ENCODE results near the gene KRT15. TPM values are rescaled to one million over a fixed set of nuclear protein-coding genes. Genes with fewer than 3 reads are reported as not detected.

KRT15 gene
- polyA plus RNA-seq, 3 donors = 0.03 TPM; not detected in 2

DNA sequence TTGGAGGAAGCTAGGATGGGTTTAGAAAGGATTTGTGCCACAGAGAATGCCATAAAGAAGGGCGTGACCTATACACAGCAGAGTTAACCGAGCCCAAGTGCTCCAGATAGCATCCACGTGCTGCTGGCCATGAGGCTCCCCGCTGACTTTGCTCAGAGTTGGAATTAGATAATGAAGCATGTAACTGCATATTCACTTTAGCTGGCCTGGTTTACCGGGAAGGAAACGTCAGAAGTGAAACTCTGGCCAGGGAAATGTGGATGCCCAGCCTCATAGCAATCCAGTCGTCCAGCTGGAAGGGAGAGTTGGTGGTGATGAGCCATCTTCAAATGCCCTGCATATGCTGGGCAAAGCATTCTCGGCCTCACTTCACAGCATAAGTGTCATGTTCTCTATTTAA is 43.8 kb downstream of the KRT15 start:
- H2AFZ ChIP-seq (ENCODE audit: insufficient read depth, low read depth, low read length, poor library complexity, severe bottlenecking) = no peak overlapping the region
- intact Hi-C loops (cut with micrococcal nuclease) = no loop called here
- peaks cover 3 to 4% of the 10 kb centered on the region in 2 donors for H3K4me1 ChIP-seq (ENCODE audit: control insufficient read depth in 1 of 2, insufficient read depth in 2 of 2, low read length in 2 of 2)
- TF ChIP-seq, protein P1, sequence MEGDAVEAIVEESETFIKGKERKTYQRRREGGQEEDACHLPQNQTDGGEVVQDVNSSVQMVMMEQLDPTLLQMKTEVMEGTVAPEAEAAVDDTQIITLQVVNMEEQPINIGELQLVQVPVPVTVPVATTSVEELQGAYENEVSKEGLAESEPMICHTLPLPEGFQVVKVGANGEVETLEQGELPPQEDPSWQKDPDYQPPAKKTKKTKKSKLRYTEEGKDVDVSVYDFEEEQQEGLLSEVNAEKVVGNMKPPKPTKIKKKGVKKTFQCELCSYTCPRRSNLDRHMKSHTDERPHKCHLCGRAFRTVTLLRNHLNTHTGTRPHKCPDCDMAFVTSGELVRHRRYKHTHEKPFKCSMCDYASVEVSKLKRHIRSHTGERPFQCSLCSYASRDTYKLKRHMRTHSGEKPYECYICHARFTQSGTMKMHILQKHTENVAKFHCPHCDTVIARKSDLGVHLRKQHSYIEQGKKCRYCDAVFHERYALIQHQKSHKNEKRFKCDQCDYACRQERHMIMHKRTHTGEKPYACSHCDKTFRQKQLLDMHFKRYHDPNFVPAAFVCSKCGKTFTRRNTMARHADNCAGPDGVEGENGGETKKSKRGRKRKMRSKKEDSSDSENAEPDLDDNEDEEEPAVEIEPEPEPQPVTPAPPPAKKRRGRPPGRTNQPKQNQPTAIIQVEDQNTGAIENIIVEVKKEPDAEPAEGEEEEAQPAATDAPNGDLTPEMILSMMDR (IDR thresholded peaks at IDR 0.05) = no peak
- Mint-ChIP-seq H3K4me1 (peaks cover 3% of the 10 kb centered on the region), H3K36me3 (no peaks in the 10 kb centered on the region), H3K27me3 (ENCODE audit: low read depth in 3 of 3) (peaks cover 4 to 10% (median 6%) of the 10 kb centered on the region in 3 donors), H3K4me3 (no peak overlapping the region), H3K27ac (no peak overlapping the region), H3K9me3 (peaks cover 0 to 14% (median 2%) of the 10 kb centered on the region in 7 donors)
- H3K27me3 ChIP-seq (ENCODE audit: control insufficient read depth in 2 of 2, insufficient read depth in 2 of 2, low read length in 2 of 2) = no peaks in the 10 kb centered on the region
- no peaks in the 10 kb centered on the region for H4K20me1 ChIP-seq (ENCODE audit: insufficient read depth, low read length)
- no peaks in the 10 kb centered on the region for H3K9me3 ChIP-seq (replicated peaks in 1 of 2; ENCODE audit: control insufficient read depth in 1 of 2, insufficient read depth in 1 of 2, low read length in 2 of 2)
- H3K9ac ChIP-seq (ENCODE audit: insufficient read depth, low read length, poor library complexity, severe bottlenecking) = no peak overlapping the region
- no peaks in the 10 kb centered on the region for H3K79me2 ChIP-seq (ENCODE audit: insufficient read depth, low read length)
- 92% methylated on average over 7 of the region's 8 CpGs for WGBS (ENCODE audit: insufficient coverage)
- no peak for DNase-seq
- no peak overlapping the region for H3K4me2 ChIP-seq (replicated peaks; ENCODE audit: extremely low read depth, low read length, poor library complexity, severe bottlenecking)
- no peak overlapping the region for H3K4me3 ChIP-seq (replicated peaks in 1 of 3; ENCODE audit: low read depth in 2 of 3, low read length in 3 of 3)
- no peaks in the 10 kb centered on the region for H3K36me3 ChIP-seq (replicated peaks in 1 of 2; ENCODE audit: control insufficient read depth in 1 of 2, insufficient read depth in 2 of 2, low read length in 2 of 2)
- no peak overlapping the region for H3K27ac ChIP-seq (ENCODE audit: low read depth in 1 of 2, low read length in 2 of 2)

GRCh38 chr17:41468346-41468745 is 50.3 kb downstream of the KRT15 start:
- TF ChIP-seq, protein P1 (IDR thresholded peaks at IDR 0.05) = no peak
- no peaks in the 10 kb centered on the region for H3K36me3 Mint-ChIP-seq
- no peaks in the 10 kb centered on the region for H3K9me3 ChIP-seq (replicated peaks in 1 of 2; ENCODE audit: control insufficient read depth in 1 of 2, insufficient read depth in 1 of 2, low read length in 2 of 2)

More at GRCh38 chr17:41468346-41468745, 50.3 kb downstream of the KRT15 start:
- DNase-seq = no peak
- H3K27ac Mint-ChIP-seq = no peak overlapping the region
- H3K27ac ChIP-seq (ENCODE audit: low read depth in 1 of 2, low read length in 2 of 2) = no peak overlapping the region
- H3K36me3 ChIP-seq (replicated peaks in 1 of 2; ENCODE audit: control insufficient read depth in 1 of 2, insufficient read depth in 2 of 2, low read length in 2 of 2) = no peaks in the 10 kb centered on the region
- no peak overlapping the region for H2AFZ ChIP-seq (ENCODE audit: insufficient read depth, low read depth, low read length, poor library complexity, severe bottlenecking)
- no peak overlapping the region for H3K9ac ChIP-seq (ENCODE audit: insufficient read depth, low read length, poor library complexity, severe bottlenecking)
- no peaks in the 10 kb centered on the region for H3K4me1 ChIP-seq (ENCODE audit: control insufficient read depth in 1 of 2, insufficient read depth in 2 of 2, low read length in 2 of 2)
- H3K27me3 Mint-ChIP-seq (ENCODE audit: low read depth in 3 of 3) = peaks cover 8 to 18% (median 11%) of the 10 kb centered on the region in 3 donors
- H3K4me3 ChIP-seq (replicated peaks in 1 of 3; ENCODE audit: low read depth in 2 of 3, low read length in 3 of 3) = no peak overlapping the region
- H3K4me1 Mint-ChIP-seq = no peaks in the 10 kb centered on the region
- H3K4me2 ChIP-seq (replicated peaks; ENCODE audit: extremely low read depth, low read length, poor library complexity, severe bottlenecking) = no peak overlapping the region
- no peaks in the 10 kb centered on the region for H3K79me2 ChIP-seq (ENCODE audit: insufficient read depth, low read length)
- no peak overlapping the region for H3K4me3 Mint-ChIP-seq
- H4K20me1 ChIP-seq (ENCODE audit: insufficient read depth, low read length) = no peaks in the 10 kb centered on the region
- H3K27me3 ChIP-seq (ENCODE audit: control insufficient read depth in 2 of 2, insufficient read depth in 2 of 2, low read length in 2 of 2) = peaks cover 0 to 3% of the 10 kb centered on the region in 2 donors
- peaks cover 0 to 20% (median 2%) of the 10 kb centered on the region in 7 donors for H3K9me3 Mint-ChIP-seq
- intact Hi-C loops (cut with micrococcal nuclease) = no loop called here
